Astrocyte of the spinal cord (primary cell): Measurements from ENCODE around the gene APC.
A peak's percentile ranks its signal among the peaks of the same experiment; 100 is the strongest.

Source experiments
- DNase-seq: peaks from one replicate; pipeline ENCODE4 v3.0.0; 2011; ENCODE audit warnings: low read depth, low spot score
- H3K4me3 ChIP-seq: 2 replicates; pipeline ENCODE4 v1.5.1; 2011; ENCODE audit warnings: low read depth, mild to moderate bottlenecking, low read length, moderate library complexity
- CTCF ChIP-seq: IDR thresholded peaks from 2 replicates; pipeline ENCODE4 v1.5.1; 2012; ENCODE audit warnings: low read depth, mild to moderate bottlenecking, low read length, inconsistent platforms
- in situ Hi-C: cut with HindIII; loops from 2 replicates; pipeline ENCODE4 v1.10.0; 2017; ENCODE audit warnings: low sequenced_read_pairs

The APC gene

GRCh38 chr5:112833971-112834370, 96.3 kb downstream of the APC start:
- in situ Hi-C loops = no loop called here
- H3K4me3 ChIP-seq = no peak overlapping the region
- no peak for TF ChIP-seq CTCF
- DNase-seq = no peak

- no peak for TF ChIP-seq CTCF
- no peak for DNase-seq
- in situ Hi-C loops = no loop called here
- no peak overlapping the region for H3K4me3 ChIP-seq
These were observed 106.8 kb downstream of the APC start for GRCh38 chr5:112844489-112844888.

GRCh38 chr5:112846556-112846955, 108.9 kb downstream of the APC start:
- TF ChIP-seq CTCF = no peak
- in situ Hi-C loops = no loop called here
- no peak overlapping the region for H3K4me3 ChIP-seq
- DNase-seq = no peak

GRCh38 chr5:112847306-112847705, 109.6 kb downstream of the APC start:
- DNase-seq = no peak
- in situ Hi-C loops = no loop called here
- no peak for TF ChIP-seq CTCF
- H3K4me3 ChIP-seq = no peak overlapping the region

GRCh38 chr5:112848116-112848811, 110.6 kb downstream of the APC start:
- in situ Hi-C loops = no loop called here
- no peak overlapping the region for H3K4me3 ChIP-seq
- DNase-seq = peak; percentile 79
- peak; percentile 73 for TF ChIP-seq CTCF

- no peak for TF ChIP-seq CTCF
- in situ Hi-C loops = no loop called here
- no peak for DNase-seq
- H3K4me3 ChIP-seq = no peak overlapping the region
These were observed 112.2 kb downstream of the APC start for GRCh38 chr5:112849912-112850311.
